Measurements from ENCODE around the gene TBC1D9B. TPM values are rescaled to one million over a fixed set of nuclear protein-coding genes. Genes with fewer than 3 reads are reported as not detected.

TBC1D9B gene
- polyA plus RNA-seq, 2 of the 4 experiments (the other 2 are of a cell fraction): 37.2 to 64.7 TPM

DNA sequence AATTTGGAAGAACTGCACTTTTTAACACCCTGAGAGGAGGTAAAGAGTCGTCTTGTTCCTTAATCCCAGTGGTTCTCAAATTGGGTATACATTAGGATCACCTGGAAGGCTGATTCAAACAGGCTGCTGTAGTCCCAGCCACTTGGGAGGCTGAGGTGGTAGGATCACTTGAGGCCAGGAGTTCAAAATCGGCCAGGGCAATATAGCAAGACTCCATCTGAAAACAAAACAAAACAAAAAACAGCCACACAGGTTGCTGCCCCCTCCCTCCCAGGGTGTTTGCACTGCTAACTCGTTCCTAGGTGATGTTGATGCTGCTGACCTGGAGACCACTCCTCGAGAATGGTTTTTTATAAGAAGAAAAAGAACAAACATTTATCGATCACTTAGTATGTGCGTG lies 1.5 kb upstream of the TBC1D9B start (continued):
- no peak for TF ChIP-seq CTCF (IDR thresholded peaks at IDR 0.05)
- TF ChIP-seq CHD2 (IDR thresholded peaks at IDR 0.05; ENCODE audit: low read length, partially characterized antibody): no peak

- ChIA-PET CTCF (interaction anchor here (0.6 to 3.6 kb wide), 21 partner anchors 9 to 183 kb away, joined by 3 to 13 read pairs (median 3); no protein-coding TSS in a partner anchor), POLR2A (no interaction called here)
- Histone ChIP-seq H3K4me1 (peaks cover 6% of the 10 kb centered on the region; the same call in 2 of the 3 replicates), H3K9me3 (no peaks in the 10 kb centered on the region), H3K4me3 (no peak overlapping the region), H3K27ac (peak overlapping the region in 1 of 2 experiments; percentile 96; a peak in 2 of 6 replicates), H3K4me2 (no peak overlapping the region; the same call in 1 of the 3 replicates)
- no peak for DNase-seq (ENCODE audit: low read depth in 1 of 2, low spot score in 1 of 2)
- TF ChIP-seq RAD21 (conservative IDR thresholded peaks at IDR 0.05 in 1 of 2, IDR thresholded peaks at IDR 0.05 in 1 of 2) (peak in 1 of 2 experiments; percentile 31; a peak in 2 of 5 replicates), EHF (CRISPR knock-in tag; IDR thresholded peaks at IDR 0.05) (no peak)
- ATAC-seq: peak in 1 of 2 experiments; percentile 66; a peak in 3 of 6 replicates
- 89% methylated on average over 15 of the region's 16 CpGs for WGBS (ENCODE audit: missing lambda C conversion rate)
- no peak for FAIRE-seq
Observed at GRCh38 chr5:179908528-179908927, 831 bp upstream of the TBC1D9B start.

- POLR2A ChIA-PET: interaction anchor here (1.2 kb wide), 1 partner anchor 38 kb away, joined by 3 read pairs; no protein-coding TSS in a partner anchor
Observed at GRCh38 chr5:179906795-179907555, 722 bp downstream of the TBC1D9B start.

GRCh38 chr5:179906294-179906794 lies 1.4 kb downstream of the TBC1D9B start:
- FAIRE-seq: no peak
- H3K9me3 ChIP-seq: no peaks in the 10 kb centered on the region
- H3K27ac ChIP-seq: peak overlapping the region; percentile 89 to 96
- DNase-seq (ENCODE audit: low read depth in 1 of 2, low spot score in 1 of 2): no peak
- WGBS (ENCODE audit: missing lambda C conversion rate): 93% methylated on average over 24 of the region's 24 CpGs
- ChIA-PET CTCF (interaction anchor here (0.7 to 3.6 kb wide), 12 partner anchors 10 to 184 kb away, joined by 3 to 13 read pairs (median 4); no protein-coding TSS in a partner anchor), POLR2A (interaction anchor here (0.6 to 1.2 kb wide), 2 partner anchors 38 to 1338 kb away, joined by 3 read pairs; partner anchors contain the start of gene RACK1)
- H3K4me1 ChIP-seq: peaks cover 6% of the 10 kb centered on the region; the same call in 2 of the 3 replicates
- H3K4me3 ChIP-seq: peak overlapping the region; percentile 67
- ATAC-seq: no peak
- TF ChIP-seq KDM1A (IDR thresholded peaks at IDR 0.05; ENCODE audit: low read depth): no peak
- no peak for TF ChIP-seq RNF2 (IDR thresholded peaks at IDR 0.05; ENCODE audit: borderline replicate concordance, low read depth)
- no peak for TF ChIP-seq NPAS2 (CRISPR knock-in tag; IDR thresholded peaks at IDR 0.05; ENCODE audit: borderline replicate concordance)
- TF ChIP-seq RFX5 (IDR thresholded peaks at IDR 0.05): no peak
- no peak for TF ChIP-seq ATOH8 (CRISPR knock-in tag; IDR thresholded peaks at IDR 0.05; ENCODE audit: low read depth)
- no peak for TF ChIP-seq BHLHE40 (IDR thresholded peaks at IDR 0.05; ENCODE audit: low read depth, low read length)
- no peak for TF ChIP-seq ZNF302 (CRISPR knock-in tag; IDR thresholded peaks at IDR 0.05)
- no peak for TF ChIP-seq FOSL2 (IDR thresholded peaks at IDR 0.05)
- no peak for TF ChIP-seq FOSL2 (CRISPR knock-in tag; IDR thresholded peaks at IDR 0.05)
- no peak for TF ChIP-seq ZSCAN20 (CRISPR knock-in tag; IDR thresholded peaks at IDR 0.05)
- no peak for TF ChIP-seq MYC (IDR thresholded peaks at IDR 0.05; ENCODE audit: borderline replicate concordance, low read length)
- no peak for TF ChIP-seq MAZ (IDR thresholded peaks at IDR 0.05; ENCODE audit: borderline replicate concordance, low read depth, low read length)
- TF ChIP-seq EHF (CRISPR knock-in tag; IDR thresholded peaks at IDR 0.05): no peak
- TF ChIP-seq, protein P1, sequence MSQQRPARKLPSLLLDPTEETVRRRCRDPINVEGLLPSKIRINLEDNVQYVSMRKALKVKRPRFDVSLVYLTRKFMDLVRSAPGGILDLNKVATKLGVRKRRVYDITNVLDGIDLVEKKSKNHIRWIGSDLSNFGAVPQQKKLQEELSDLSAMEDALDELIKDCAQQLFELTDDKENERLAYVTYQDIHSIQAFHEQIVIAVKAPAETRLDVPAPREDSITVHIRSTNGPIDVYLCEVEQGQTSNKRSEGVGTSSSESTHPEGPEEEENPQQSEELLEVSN (IDR thresholded peaks at IDR 0.05; ENCODE audit: borderline replicate concordance, low read depth): no peak
- no peak for TF ChIP-seq KDM5A (IDR thresholded peaks at IDR 0.05)
- no peak for TF ChIP-seq POLR2A (IDR thresholded peaks at IDR 0.05; ENCODE audit: low read length)
- peak overlapping the region; percentile 87 for H3K4me2 ChIP-seq

More at GRCh38 chr5:179906795-179907555, 722 bp downstream of the TBC1D9B start:
- DNase-seq (ENCODE audit: low read depth in 1 of 2, low spot score in 1 of 2) (no peak), FAIRE-seq (no peak), ATAC-seq (peak; percentile 56 to 64)
- Histone ChIP-seq H3K4me3 (peak overlapping the region; percentile 67), H3K4me1 (peaks cover 6% of the 10 kb centered on the region; the same call in 2 of the 3 replicates), H3K4me2 (peak overlapping the region; percentile 87), H3K27ac (peak overlapping the region; percentile 89 to 96), H3K9me3 (no peaks in the 10 kb centered on the region)
- WGBS (ENCODE audit: missing lambda C conversion rate): 19% methylated on average over 30 of the region's 50 CpGs
- TF ChIP-seq GATA3 (IDR thresholded peaks at IDR 0.05; ENCODE audit: borderline replicate concordance) (0 out of 2 replicates have a peak, but pooled peaks have one; percentile 11), HOXA7 (CRISPR knock-in tag; IDR thresholded peaks at IDR 0.05) (no peak)
- CTCF ChIA-PET: interaction anchor here (0.7 to 3.6 kb wide), 13 partner anchors 11 to 183 kb away, joined by 3 to 13 read pairs (median 5); no protein-coding TSS in a partner anchor

All from A549 (cell line).